ENCODE results near the gene TEX101.
"Not testable (repeated sequence)": the region's sequence is repeated elsewhere in the genome, so short reads cannot be mapped to it uniquely, and the experiment has no call there.

TEX101 gene, protein sequence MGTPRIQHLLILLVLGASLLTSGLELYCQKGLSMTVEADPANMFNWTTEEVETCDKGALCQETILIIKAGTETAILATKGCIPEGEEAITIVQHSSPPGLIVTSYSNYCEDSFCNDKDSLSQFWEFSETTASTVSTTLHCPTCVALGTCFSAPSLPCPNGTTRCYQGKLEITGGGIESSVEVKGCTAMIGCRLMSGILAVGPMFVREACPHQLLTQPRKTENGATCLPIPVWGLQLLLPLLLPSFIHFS

DNA sequence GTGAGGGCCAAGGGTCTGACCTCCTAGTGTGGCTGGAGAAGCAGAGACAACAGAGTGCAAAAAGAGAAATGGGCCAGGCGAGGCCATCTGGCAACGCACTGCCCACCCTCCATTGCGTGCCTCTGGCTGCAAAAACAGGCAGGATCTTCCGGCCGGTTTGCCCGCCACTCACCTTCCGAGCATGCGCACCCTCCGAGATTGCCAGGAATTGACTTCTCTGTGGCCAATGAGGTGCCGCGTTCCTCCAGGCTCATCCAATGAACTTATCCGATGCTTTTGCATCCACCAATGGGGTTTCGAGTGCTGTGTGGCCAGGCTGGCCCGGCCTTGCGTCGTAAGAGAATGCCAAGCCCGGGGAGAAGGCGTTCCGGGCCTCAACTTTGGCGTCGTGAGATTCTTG lies at the start of gene TEX101:
Gene TEX101 (plus strand): TSS at position 337 of the 400 bp plus-strand sequence. CDS start 1,030 bp downstream, outside the sequence.
- DNase-seq: no peak
- Histone ChIP-seq H3K9me3 (no peaks in the 10 kb centered on the region), H3K27ac (no peak within 1 kb of the TSS), H3K27me3 (no peaks in the 10 kb centered on the region), H3K4me1 (no peaks in the 10 kb centered on the region), H3K36me3 (no peaks in the 10 kb centered on the region), H3K4me3 (no peak within 1 kb of the TSS)
- TF ChIP-seq, protein P1, sequence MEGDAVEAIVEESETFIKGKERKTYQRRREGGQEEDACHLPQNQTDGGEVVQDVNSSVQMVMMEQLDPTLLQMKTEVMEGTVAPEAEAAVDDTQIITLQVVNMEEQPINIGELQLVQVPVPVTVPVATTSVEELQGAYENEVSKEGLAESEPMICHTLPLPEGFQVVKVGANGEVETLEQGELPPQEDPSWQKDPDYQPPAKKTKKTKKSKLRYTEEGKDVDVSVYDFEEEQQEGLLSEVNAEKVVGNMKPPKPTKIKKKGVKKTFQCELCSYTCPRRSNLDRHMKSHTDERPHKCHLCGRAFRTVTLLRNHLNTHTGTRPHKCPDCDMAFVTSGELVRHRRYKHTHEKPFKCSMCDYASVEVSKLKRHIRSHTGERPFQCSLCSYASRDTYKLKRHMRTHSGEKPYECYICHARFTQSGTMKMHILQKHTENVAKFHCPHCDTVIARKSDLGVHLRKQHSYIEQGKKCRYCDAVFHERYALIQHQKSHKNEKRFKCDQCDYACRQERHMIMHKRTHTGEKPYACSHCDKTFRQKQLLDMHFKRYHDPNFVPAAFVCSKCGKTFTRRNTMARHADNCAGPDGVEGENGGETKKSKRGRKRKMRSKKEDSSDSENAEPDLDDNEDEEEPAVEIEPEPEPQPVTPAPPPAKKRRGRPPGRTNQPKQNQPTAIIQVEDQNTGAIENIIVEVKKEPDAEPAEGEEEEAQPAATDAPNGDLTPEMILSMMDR (IDR thresholded peaks at IDR 0.05): no peak
- intact Hi-C loops (cut with DNase I; ENCODE audit: low total_unique reads): no loop called here

DNA sequence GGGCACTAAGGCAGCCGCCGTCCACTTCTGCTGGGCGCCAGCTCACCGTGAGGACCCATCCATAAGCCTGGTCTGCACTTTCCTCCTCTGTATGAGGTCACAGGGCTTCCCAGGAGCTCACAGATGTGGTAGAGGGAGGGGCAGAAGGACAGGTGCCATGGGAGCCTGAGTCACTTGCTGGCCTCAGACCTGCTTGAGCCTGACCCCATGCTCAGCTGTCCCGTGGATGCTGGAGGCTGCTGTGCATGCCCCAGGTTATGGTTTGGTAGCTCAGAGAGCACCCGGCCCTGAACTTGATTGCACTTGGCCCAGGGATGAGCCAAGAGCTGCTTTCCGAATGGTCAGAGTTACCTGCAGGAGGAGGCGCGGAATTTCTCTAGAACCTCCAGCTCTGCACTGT lies 49.0 kb upstream of the TEX101 start:
- DNase-seq; H3K4me3 ChIP-seq; H3K27ac ChIP-seq; H3K4me1 ChIP-seq; H3K9me3 ChIP-seq; intact Hi-C loops (cut with DNase I; ENCODE audit: low total_unique reads); H3K27me3 ChIP-seq; H3K36me3 ChIP-seq: not testable (repeated sequence)

DNA sequence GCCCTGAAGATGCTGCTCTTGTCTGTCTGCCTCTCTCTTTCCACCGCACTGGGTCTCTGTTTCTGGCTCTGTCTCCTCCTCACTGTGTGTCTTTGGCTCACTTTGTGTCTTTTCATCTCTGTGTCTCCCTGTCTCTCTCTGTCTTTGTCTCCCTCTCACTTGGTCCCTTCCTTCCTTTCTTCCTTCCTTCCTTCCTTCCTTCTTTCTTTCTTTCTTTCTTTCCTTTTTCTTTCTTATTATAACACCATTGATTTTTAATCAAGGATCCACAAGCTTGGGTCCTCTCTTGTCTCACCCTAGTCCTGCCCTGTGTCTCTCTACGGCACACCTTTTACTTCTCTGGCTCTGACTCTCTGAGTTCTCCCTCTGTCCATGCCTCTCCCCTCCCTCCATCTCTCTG lies 46.9 kb upstream of the TEX101 start:
- no peak overlapping the region for H3K4me3 ChIP-seq
- intact Hi-C loops (cut with DNase I; ENCODE audit: low total_unique reads): no loop called here
- H3K27ac ChIP-seq: no peak overlapping the region
- no peaks in the 10 kb centered on the region for H3K9me3 ChIP-seq
- no peak for DNase-seq
- TF ChIP-seq, protein P1 (IDR thresholded peaks at IDR 0.05): no peak
- no peaks in the 10 kb centered on the region for H3K4me1 ChIP-seq
- H3K27me3 ChIP-seq: no peaks in the 10 kb centered on the region
- no peaks in the 10 kb centered on the region for H3K36me3 ChIP-seq

DNA sequence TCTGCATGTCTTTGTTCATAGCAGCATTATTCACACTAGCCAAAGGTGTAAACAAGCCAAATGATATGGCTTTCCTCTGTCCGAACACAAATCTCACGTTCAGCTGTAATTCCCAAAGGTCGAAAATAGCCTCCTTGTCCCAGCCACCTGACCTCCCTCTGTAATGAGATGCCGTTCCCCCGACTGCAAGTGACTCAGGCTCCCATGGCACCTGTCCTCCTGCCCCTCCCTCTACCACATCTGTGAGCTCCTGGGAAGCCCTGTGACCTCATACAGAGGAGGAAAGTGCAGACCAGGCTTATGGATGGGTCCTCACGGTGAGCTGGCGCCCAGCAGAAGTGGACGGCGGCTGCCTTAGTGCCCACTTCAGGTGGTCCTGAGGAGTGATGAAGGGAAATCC lies 45.8 kb upstream of the TEX101 start:
- H3K27me3 ChIP-seq; H3K4me1 ChIP-seq; H3K27ac ChIP-seq; H3K9me3 ChIP-seq; H3K4me3 ChIP-seq; DNase-seq; intact Hi-C loops (cut with DNase I; ENCODE audit: low total_unique reads); H3K36me3 ChIP-seq: not testable (repeated sequence)

DNA sequence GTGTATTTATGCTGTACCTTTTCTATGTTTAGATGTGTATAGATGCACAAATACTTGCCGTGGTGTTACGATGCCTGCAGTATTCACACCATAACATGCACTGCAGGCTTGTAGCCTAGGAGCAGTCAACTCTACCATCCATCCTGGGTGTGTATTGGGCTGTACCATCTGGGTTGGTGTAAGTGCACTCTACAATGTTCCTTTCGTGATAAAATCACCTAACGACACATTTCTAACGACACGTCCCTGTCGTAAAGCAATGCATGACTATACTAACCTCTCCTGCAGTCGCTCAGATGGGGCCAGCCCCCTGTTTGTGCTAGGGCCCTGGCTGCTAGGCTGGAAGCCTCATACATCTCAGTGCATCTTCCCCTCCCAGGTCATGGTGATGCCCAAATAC lies 42.8 kb upstream of the TEX101 start:
- Histone ChIP-seq H3K4me1 (no peaks in the 10 kb centered on the region), H3K27me3 (no peaks in the 10 kb centered on the region), H3K27ac (no peak overlapping the region), H3K4me3 (no peak overlapping the region), H3K36me3 (no peaks in the 10 kb centered on the region), H3K9me3 (no peaks in the 10 kb centered on the region)
- intact Hi-C loops (cut with DNase I; ENCODE audit: low total_unique reads): no loop called here
- TF ChIP-seq, protein P1 (IDR thresholded peaks at IDR 0.05): no peak
- DNase-seq: no peak

DNA sequence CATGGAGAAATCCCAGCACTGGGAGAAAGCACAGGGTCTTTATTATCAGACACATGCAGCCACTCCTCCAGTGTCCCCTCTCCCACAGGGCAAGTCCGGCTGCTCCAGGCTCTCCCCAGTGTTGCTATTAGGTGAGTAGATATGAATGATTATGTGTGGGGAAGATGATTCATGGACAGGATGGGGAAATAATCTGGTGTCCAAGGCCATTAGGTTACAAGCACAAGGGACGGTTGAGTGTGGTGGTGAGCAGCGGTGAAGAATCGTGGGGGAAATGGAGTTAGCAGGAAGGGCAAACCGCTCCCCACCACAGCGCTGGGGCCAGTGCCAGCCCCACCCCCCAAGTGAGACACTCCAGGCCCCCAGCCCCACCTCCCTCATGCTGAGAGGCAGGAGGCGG lies 42.2 kb upstream of the TEX101 start:
- Histone ChIP-seq H3K9me3 (no peaks in the 10 kb centered on the region), H3K27ac (no peak overlapping the region), H3K4me1 (no peaks in the 10 kb centered on the region), H3K27me3 (no peaks in the 10 kb centered on the region), H3K36me3 (no peaks in the 10 kb centered on the region), H3K4me3 (no peak overlapping the region)
- DNase-seq: no peak
- TF ChIP-seq, protein P1 (IDR thresholded peaks at IDR 0.05): no peak
- intact Hi-C loops (cut with DNase I; ENCODE audit: low total_unique reads): no loop called here

DNA sequence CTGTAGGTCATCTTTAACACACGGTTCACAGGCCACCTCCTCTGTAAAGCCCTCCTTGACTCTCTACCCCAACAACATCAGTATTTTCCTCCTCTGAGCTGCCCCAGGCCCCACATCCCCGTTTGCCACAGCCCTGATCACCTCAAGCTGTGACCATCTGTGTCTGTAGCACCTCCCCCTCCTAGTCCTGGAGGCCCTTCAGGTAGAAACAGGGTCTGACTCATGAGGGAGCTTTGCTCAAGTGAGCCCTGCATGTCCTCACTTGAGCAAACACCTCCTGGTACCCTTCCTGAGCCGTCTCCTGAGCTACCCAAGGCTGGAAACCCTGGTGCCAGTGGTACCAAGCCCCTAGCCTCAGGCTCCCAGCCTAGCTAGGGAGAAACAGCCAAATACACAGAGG lies 37.1 kb upstream of the TEX101 start:
- H3K36me3 ChIP-seq; H3K4me3 ChIP-seq; H3K27ac ChIP-seq; DNase-seq; H3K4me1 ChIP-seq; H3K27me3 ChIP-seq; H3K9me3 ChIP-seq; intact Hi-C loops (cut with DNase I; ENCODE audit: low total_unique reads): not testable (repeated sequence)
